Measurements from ENCODE around the gene PSG4.
"Not testable (repeated sequence)": the region's sequence is repeated elsewhere in the genome, so short reads cannot be mapped to it uniquely, and the experiment has no call there.

PSG4 gene

GRCh38 chr19:43205471-43206105 lies at the start of gene PSG4:
Gene PSG4 (minus strand): TSS chr19:43205638. CDS start chr19:43205536, 102 bp downstream.
- not testable (repeated sequence) for DNase-seq (ENCODE audit: low read depth)

GRCh38 chr19:43251428-43251827 lies 46.0 kb upstream of the PSG4 start:
- not testable (repeated sequence) for DNase-seq (ENCODE audit: low read depth)

GRCh38 chr19:43250296-43250695 lies 44.9 kb upstream of the PSG4 start:
- DNase-seq (ENCODE audit: low read depth): not testable (repeated sequence)

- DNase-seq (ENCODE audit: low read depth): not testable (repeated sequence)
Observed at GRCh38 chr19:43248635-43249002, 43.2 kb upstream of the PSG4 start.

- DNase-seq (ENCODE audit: low read depth): not testable (repeated sequence)
Observed at GRCh38 chr19:43247243-43247880, 41.9 kb upstream of the PSG4 start.

GRCh38 chr19:43245848-43246247 lies 40.4 kb upstream of the PSG4 start:
- DNase-seq (ENCODE audit: low read depth): not testable (repeated sequence)

GRCh38 chr19:43242211-43242610 lies 36.8 kb upstream of the PSG4 start:
- not testable (repeated sequence) for DNase-seq (ENCODE audit: low read depth)

GRCh38 chr19:43238213-43238612 lies 32.8 kb upstream of the PSG4 start:
- not testable (repeated sequence) for DNase-seq (ENCODE audit: low read depth)

- DNase-seq (ENCODE audit: low read depth): not testable (repeated sequence)
Observed at GRCh38 chr19:43235686-43236085, 30.2 kb upstream of the PSG4 start.

GRCh38 chr19:43229315-43229714 lies 23.9 kb upstream of the PSG4 start:
- peak; percentile 6 for DNase-seq (ENCODE audit: low read depth)

GRCh38 chr19:43228730-43229129 lies 23.3 kb upstream of the PSG4 start:
- DNase-seq (ENCODE audit: low read depth): not testable (repeated sequence)

- not testable (repeated sequence) for DNase-seq (ENCODE audit: low read depth)
Observed at GRCh38 chr19:43226986-43227385, 21.5 kb upstream of the PSG4 start.

- DNase-seq (ENCODE audit: low read depth): no peak
Observed at GRCh38 chr19:43224855-43225253, 19.4 kb upstream of the PSG4 start.

GRCh38 chr19:43224201-43224854 lies 18.9 kb upstream of the PSG4 start:
- peak; percentile 13 for DNase-seq (ENCODE audit: low read depth)

GRCh38 chr19:43221891-43222290 lies 16.5 kb upstream of the PSG4 start:
- not testable (repeated sequence) for DNase-seq (ENCODE audit: low read depth)

GRCh38 chr19:43219136-43219535 lies 13.7 kb upstream of the PSG4 start:
- not testable (repeated sequence) for DNase-seq (ENCODE audit: low read depth)

- DNase-seq (ENCODE audit: low read depth): not testable (repeated sequence)
Observed at GRCh38 chr19:43215881-43216280, 10.4 kb upstream of the PSG4 start.

- no peak for DNase-seq (ENCODE audit: low read depth)
Observed at GRCh38 chr19:43207991-43208390, 2.6 kb upstream of the PSG4 start.

- not testable (repeated sequence) for DNase-seq (ENCODE audit: low read depth)
Observed at GRCh38 chr19:43207174-43207573, 1.7 kb upstream of the PSG4 start.

GRCh38 chr19:43203611-43204010 lies 1.8 kb downstream of the PSG4 start:
- not testable (repeated sequence) for DNase-seq (ENCODE audit: low read depth)

GRCh38 chr19:43201891-43202290 lies 3.5 kb downstream of the PSG4 start:
- DNase-seq (ENCODE audit: low read depth): not testable (repeated sequence)

- DNase-seq (ENCODE audit: low read depth): peak; percentile 30
Observed at GRCh38 chr19:43201337-43201801, 4.1 kb downstream of the PSG4 start.
